Measurements from ENCODE around the gene OXT. TPM values are rescaled to one million over a fixed set of nuclear protein-coding genes. Genes with fewer than 3 reads are reported as not detected.
A peak's percentile ranks its signal among the peaks of the same experiment; 100 is the strongest.

Gene OXT
- total and polyA plus RNA-seq, 2 of the 8 experiments (the other 6 are each of a cell fraction or from before 2014, with no cell fraction given), result not detected

GRCh38 chr20:3111507-3111906 is 40.1 kb downstream of the OXT start:
- WGBS, 2 experiments (ENCODE audit: extremely low coverage in 1 of 2, insufficient coverage in 1 of 2, insufficient read length in 1 of 2, insufficient replicate concordance in 2 of 2, low coverage in 1 of 2, low lambda C conversion rate in 2 of 2, missing lambda C conversion rate in 1 of 2), result 89% methylated on average over 7 of the region's 7 CpGs; no CpG with 5 or more reads in 1 of the 2 experiments
- Histone ChIP-seq H3K36me3 (ENCODE audit: control insufficient read depth in 2 of 4, insufficient read depth in 4 of 4, low read length in 3 of 4) (no peaks in the 10 kb centered on the region), H3K14ac (ENCODE audit: insufficient read length) (no peak overlapping the region), H3K56ac (replicated peaks; ENCODE audit: insufficient read length, low read depth, low read length) (no peak overlapping the region), H3K27ac (ENCODE audit: low read depth, low read length) (no peak overlapping the region), H3K4ac (replicated peaks; ENCODE audit: insufficient read length, low read depth, low read length) (no peak overlapping the region), H3K79me1 (ENCODE audit: low read depth, low read length) (no peaks in the 10 kb centered on the region), H4K5ac (ENCODE audit: insufficient read length, low read depth, low read length) (no peak overlapping the region), H3K4me3 (ENCODE audit: extremely low read depth in 1 of 4, insufficient read depth in 2 of 4, low read depth in 3 of 4, low read length in 4 of 4) (no peak overlapping the region), H2AFZ (ENCODE audit: low read length) (no peak overlapping the region), H3K4me1 (replicated peaks in 1 of 4; ENCODE audit: control insufficient read depth in 3 of 4, insufficient read depth in 4 of 4, low read length in 3 of 4) (peaks cover 0 to 8% (median under 1%) of the 10 kb centered on the region in 4 experiments; a peak in 4 of 7 replicates), H3K4me2 (ENCODE audit: insufficient read depth in 1 of 2, low read depth in 2 of 2, low read length in 2 of 2) (no peak overlapping the region), H3K27me3 (replicated peaks in 1 of 4; ENCODE audit: control insufficient read depth in 3 of 4, extremely low read depth in 1 of 4, insufficient read depth in 3 of 4, low read length in 3 of 4) (no peaks in the 10 kb centered on the region), H2BK5ac (ENCODE audit: low read depth, low read length) (no peak overlapping the region), H4K20me1 (replicated peaks in 1 of 2; ENCODE audit: control insufficient read depth in 1 of 2, insufficient read depth in 2 of 2, low read length in 2 of 2) (peaks cover 1 to 3% of the 10 kb centered on the region in 2 experiments), H3K9me3 (ENCODE audit: insufficient read depth in 2 of 2, low read depth in 1 of 2, low read length in 1 of 2) (no peaks in the 10 kb centered on the region), H2AK5ac (ENCODE audit: low read depth, low read length) (no peak overlapping the region), H3K18ac (ENCODE audit: extremely low read depth, low read length) (no peak overlapping the region), H3K79me2 (ENCODE audit: control insufficient read depth in 1 of 2, insufficient read depth in 2 of 2, low read length in 2 of 2) (no peaks in the 10 kb centered on the region), H2BK12ac (ENCODE audit: low read depth, low read length) (no peak overlapping the region), H3K9ac (replicated peaks in 1 of 4; ENCODE audit: extremely low read depth in 1 of 4, low read depth in 3 of 4, low read length in 3 of 4) (no peak overlapping the region), H3K23me2 (ENCODE audit: low read depth, low read length) (no peaks in the 10 kb centered on the region), H4K8ac (ENCODE audit: extremely low read depth, insufficient read depth, low read length) (0 out of 2 replicates have a peak overlapping the region, but pooled peaks have one; percentile 9), H2BK20ac (ENCODE audit: low read length) (no peak overlapping the region), H2BK15ac (ENCODE audit: low read length) (no peak overlapping the region), H3K23ac (ENCODE audit: insufficient read length) (no peak overlapping the region), H4K91ac (replicated peaks; ENCODE audit: insufficient read length, low read length) (no peak overlapping the region), H2BK120ac (replicated peaks; ENCODE audit: low read depth, low read length) (no peak overlapping the region)
- DNase-seq (ENCODE audit: low read depth in 1 of 2, low spot score in 2 of 2) (no peak), FAIRE-seq (no peak)
- ChIA-PET POLR2A (ENCODE audit: partially characterized antibody) (interaction anchor here (1.6 kb wide), 1 partner anchor 54 kb away, joined by 4 read pairs; no protein-coding TSS in a partner anchor), CTCF (ENCODE audit: partially characterized antibody) (no interaction called here)
- TF ChIP-seq GABPA (IDR thresholded peaks at IDR 0.05; ENCODE audit: borderline replicate concordance, insufficient read depth, low read length) (no peak), CHD1 (IDR thresholded peaks at IDR 0.05; ENCODE audit: low read depth, low read length) (no peak)

Data from H1 (cell line).